Hepatocyte (in vitro differentiated cells): Measurements from ENCODE around the gene HRAS.

ENCODE experiments used
- EZH2 ChIP-seq: fragments of 200-600 bp; sonication (generic); IDR thresholded peaks from 2 replicates; pipeline ENCODE4 v1.6.1; 2016; ENCODE audit warnings: antibody characterized with exemption, mild to moderate bottlenecking, borderline replicate concordance
- TF ChIP-seq, protein P1 (sequence below): fragments of 200-600 bp; sonication (generic); IDR thresholded peaks from 2 replicates; pipeline ENCODE4 v1.5.1; 2016; ENCODE audit warnings: antibody characterized with exemption, mild to moderate bottlenecking; ENCODE audit not compliant: poor library complexity

DNA sequence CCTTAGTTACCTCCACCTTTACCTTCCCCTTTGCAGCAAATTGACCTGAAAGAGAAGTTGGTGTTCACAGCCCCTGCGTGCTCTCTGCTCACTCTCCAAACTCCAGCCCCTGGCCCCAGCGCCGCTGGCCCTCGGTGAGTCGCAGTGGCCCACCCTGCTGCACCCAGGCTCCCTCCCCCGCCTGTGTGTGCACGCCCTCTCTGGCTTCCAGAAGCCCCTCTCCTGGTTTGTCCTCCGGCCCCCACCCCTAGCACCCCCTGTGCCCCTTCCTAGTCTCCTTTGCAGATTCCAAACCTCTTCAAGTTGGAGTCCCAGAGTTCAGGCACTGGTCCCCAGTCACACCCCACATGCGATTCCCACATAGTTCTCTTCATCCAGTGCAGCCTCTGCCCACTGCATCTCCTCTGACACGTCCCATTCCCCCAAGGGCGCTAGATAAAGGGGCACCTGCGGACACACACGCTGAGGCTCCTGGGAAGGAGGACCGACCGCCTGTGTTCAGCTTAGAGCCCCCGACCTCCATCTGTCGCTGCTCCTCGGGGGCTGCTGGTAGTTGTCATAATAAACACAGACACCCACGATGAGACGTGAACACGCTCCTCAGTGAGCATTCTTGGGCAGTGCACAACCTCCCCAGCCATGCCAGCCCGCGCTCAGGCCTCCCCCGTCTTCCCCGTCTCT, 39.4 kb upstream of the HRAS start:
- TF ChIP-seq, protein P1, sequence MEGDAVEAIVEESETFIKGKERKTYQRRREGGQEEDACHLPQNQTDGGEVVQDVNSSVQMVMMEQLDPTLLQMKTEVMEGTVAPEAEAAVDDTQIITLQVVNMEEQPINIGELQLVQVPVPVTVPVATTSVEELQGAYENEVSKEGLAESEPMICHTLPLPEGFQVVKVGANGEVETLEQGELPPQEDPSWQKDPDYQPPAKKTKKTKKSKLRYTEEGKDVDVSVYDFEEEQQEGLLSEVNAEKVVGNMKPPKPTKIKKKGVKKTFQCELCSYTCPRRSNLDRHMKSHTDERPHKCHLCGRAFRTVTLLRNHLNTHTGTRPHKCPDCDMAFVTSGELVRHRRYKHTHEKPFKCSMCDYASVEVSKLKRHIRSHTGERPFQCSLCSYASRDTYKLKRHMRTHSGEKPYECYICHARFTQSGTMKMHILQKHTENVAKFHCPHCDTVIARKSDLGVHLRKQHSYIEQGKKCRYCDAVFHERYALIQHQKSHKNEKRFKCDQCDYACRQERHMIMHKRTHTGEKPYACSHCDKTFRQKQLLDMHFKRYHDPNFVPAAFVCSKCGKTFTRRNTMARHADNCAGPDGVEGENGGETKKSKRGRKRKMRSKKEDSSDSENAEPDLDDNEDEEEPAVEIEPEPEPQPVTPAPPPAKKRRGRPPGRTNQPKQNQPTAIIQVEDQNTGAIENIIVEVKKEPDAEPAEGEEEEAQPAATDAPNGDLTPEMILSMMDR = no peak
- no peak for TF ChIP-seq EZH2
